ENCODE data around the gene LAPTM4A.

Gene LAPTM4A

DNA sequence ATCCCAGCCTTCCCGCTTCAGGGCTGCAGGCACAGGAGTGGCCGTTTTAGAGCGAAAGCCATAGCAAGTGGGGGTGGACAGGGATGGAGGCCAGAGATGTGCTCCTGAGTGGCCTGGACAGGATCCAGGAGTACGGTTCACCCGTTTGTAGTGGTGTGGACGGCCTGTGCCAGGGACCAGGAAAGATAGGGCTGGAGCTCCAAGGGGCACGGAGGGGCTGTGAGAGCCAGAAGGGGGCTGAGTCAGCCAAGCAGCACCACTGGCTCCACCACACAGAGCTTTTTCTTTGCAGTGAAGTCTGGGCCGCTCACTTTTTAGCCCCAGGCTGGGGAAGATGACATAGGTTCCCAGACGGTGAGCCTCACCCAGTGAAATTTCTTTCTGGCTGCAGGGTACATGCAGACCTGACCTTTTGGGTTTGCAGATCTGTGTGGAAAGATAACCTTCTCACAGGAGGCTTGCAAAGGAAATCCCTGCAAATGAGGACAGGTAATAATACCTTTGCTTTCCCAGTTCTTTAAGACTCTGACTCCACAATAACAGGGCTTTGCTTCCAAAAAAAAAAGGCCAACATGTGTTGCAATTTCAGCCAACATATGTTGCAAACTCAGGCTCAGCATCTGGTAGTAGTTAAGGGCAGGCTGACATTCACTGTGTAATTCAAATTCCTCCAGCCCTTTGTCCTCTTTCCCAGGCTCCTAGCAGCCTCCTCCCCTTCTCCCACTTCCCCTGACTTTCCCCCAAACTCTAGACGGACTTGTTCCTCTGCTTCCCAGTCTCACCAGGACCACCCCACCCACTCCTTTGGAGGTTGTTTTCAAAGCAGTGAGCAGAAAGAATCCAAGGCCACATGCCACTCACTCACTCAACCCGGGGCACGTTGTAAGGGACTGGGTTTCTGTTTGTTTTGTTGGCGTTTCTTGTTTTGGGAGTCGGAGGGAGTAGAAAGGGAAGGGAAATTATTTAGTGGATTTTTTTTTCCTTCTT, 20.3 kb upstream of the LAPTM4A start:
- no peak for DNase-seq
- peaks cover 15 to 27% of the 10 kb centered on the region in 2 donors for H3K27me3 Mint-ChIP-seq
- no peak overlapping the region for H3K27ac Mint-ChIP-seq
- no peaks in the 10 kb centered on the region for H3K36me3 Mint-ChIP-seq (ENCODE audit: insufficient read depth)
- no peaks in the 10 kb centered on the region for H3K9me3 Mint-ChIP-seq
- ATAC-seq (replicated peaks), result no peak
- no peak overlapping the region for H3K4me3 Mint-ChIP-seq
- no peaks in the 10 kb centered on the region for H3K4me1 Mint-ChIP-seq (ENCODE audit: low read depth in 2 of 2)

DNA sequence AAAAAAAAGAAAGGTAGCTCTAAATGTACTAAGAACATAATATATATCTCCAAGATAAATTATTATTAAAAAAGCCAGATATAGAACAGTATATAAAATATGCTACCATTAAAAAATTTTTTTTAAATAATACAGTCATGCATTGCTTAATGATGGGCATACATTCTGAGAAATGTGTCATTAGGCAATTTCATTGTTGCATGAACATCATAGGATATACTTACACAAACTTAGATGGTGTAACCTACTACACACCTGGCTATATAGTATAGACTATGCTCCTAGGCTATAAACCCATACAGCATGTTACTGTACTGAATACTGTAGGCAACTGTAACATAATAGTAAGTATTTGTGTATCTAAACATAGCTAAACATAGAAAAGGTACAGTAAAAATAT, 18.3 kb upstream of the LAPTM4A start:
- Mint-ChIP-seq H3K4me3 (no peak overlapping the region), H3K4me1 (ENCODE audit: low read depth in 2 of 2) (no peaks in the 10 kb centered on the region), H3K36me3 (ENCODE audit: insufficient read depth) (no peaks in the 10 kb centered on the region), H3K9me3 (no peaks in the 10 kb centered on the region), H3K27me3 (peaks cover 14% of the 10 kb centered on the region in 2 donors), H3K27ac (no peak overlapping the region)
- no peak for DNase-seq
- ATAC-seq (replicated peaks), result no peak

DNA sequence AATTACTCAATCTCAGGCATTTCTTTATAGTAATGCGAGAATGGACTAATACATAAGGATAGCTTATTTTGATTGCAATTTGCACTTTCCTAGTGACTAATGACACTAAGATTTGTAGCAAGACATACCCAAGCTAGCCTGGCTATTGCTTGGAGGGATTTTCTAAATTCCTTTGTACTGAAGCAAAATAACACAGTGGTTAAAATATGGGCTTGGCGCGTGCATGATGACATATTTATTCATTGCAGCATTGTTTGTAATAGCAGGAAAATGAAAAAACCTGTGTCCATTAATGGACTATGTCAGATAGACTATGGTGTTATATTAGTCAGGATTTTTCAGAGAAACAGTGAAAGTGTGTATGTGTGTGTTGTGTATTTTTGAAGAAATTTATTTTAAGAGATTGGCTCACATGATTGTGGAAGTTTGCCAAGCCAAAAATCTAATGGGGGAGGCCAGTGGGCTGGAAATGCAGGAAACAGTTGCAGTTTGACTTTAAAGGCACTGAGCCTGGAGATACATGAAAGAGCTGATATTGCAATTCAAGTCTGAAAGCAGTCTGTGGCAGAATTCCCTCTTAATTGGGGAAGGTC, 16.7 kb upstream of the LAPTM4A start:
- H3K36me3 Mint-ChIP-seq (ENCODE audit: insufficient read depth), result no peaks in the 10 kb centered on the region
- DNase-seq (no peak), ATAC-seq (replicated peaks) (no peak)
- no peaks in the 10 kb centered on the region for H3K4me1 Mint-ChIP-seq (ENCODE audit: low read depth in 2 of 2)
- H3K4me3 Mint-ChIP-seq, result no peak overlapping the region
- peaks cover 8 to 14% of the 10 kb centered on the region in 2 donors for H3K27me3 Mint-ChIP-seq
- H3K27ac Mint-ChIP-seq, result no peak overlapping the region
- no peaks in the 10 kb centered on the region for H3K9me3 Mint-ChIP-seq

DNA sequence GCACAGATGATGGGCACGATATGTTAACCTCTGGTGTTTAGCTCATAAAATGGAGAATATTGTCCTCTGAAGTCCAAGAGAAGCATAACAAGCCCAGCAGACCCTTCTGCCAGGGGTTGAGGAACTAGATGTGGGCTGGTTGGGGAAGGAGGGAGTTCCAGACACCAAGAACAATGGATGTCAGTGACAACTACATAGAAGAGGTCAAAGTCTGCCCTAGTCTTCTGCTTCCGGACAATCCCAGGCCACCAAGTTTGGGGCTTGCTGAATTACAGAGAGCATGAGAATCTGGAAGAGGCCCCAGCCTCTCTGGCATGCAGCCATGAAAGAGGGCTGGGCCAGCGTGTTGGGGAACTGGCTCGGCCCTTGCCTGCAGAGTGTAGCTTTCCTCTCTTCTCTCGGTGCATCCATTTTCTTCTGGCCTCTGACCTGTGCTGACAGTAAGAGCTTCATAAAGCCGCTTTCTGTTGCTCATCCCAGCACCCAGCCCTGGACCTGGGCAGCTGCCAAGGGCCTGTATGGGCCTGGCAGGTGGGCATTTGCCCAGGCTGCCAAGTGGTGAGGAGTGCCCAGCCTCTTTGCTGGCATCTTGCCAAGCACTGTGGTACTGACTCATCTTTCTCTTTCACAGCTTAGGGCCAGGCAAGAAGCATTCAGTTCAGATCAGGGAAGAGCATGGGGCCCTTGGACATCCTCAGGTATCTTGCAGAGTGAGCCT, 14.6 kb upstream of the LAPTM4A start:
- Mint-ChIP-seq H3K36me3 (ENCODE audit: insufficient read depth) (no peaks in the 10 kb centered on the region), H3K27me3 (peaks cover 0 to 14% of the 10 kb centered on the region in 2 donors), H3K4me3 (no peak overlapping the region), H3K9me3 (no peaks in the 10 kb centered on the region), H3K27ac (no peak overlapping the region), H3K4me1 (ENCODE audit: low read depth in 2 of 2) (no peaks in the 10 kb centered on the region)
- no peak for ATAC-seq (replicated peaks)
- no peak for DNase-seq

DNA sequence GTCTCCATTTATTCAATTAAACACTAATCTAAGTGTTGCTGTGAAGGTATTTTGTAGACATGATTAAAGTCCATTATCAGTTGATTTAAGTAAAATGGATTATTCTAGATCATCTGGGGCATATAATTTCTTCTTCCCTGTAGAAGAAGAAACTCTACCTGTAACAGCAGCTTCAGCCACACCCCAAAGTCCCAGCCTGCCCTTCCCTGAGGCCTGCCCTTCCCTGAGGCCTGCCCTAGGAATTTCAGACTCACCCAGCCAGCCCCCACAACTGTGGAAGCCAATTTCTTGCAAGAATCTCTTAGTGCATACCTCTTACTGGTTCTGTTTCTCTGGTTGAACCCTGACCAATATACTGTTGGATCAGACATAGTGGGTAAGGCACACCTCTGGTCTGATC, 13.4 kb upstream of the LAPTM4A start:
- peaks cover 0 to 14% of the 10 kb centered on the region in 2 donors for H3K27me3 Mint-ChIP-seq
- H3K36me3 Mint-ChIP-seq (ENCODE audit: insufficient read depth), result no peaks in the 10 kb centered on the region
- H3K4me1 Mint-ChIP-seq (ENCODE audit: low read depth in 2 of 2), result no peaks in the 10 kb centered on the region
- ATAC-seq (replicated peaks) (no peak), DNase-seq (no peak)
- peak overlapping the region in 1 of 2 donors; percentile 38 for H3K27ac Mint-ChIP-seq
- H3K9me3 Mint-ChIP-seq, result no peaks in the 10 kb centered on the region
- H3K4me3 Mint-ChIP-seq, result no peak overlapping the region

DNA sequence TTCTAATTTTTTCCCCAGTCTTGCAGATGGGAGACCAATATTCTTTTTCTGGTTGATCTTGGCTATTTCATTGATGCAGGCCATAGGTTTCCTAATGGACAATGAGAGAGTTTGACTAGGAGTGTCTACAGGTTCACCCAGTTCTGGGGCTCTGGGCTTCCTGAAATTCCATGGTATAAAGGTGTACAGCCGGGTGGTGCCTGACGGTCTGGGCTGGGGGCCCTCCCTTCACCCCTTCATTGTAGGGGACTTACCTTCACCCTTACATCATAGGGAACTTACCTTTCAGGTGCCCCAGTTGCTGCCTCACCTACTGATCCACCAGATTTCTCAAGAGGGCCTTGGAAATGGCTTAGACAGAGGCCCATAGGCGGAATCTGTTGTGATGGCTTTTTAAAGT, 13.0 kb upstream of the LAPTM4A start:
- ATAC-seq (replicated peaks) (no peak), DNase-seq (no peak)
- H3K36me3 Mint-ChIP-seq (ENCODE audit: insufficient read depth), result no peaks in the 10 kb centered on the region
- H3K4me3 Mint-ChIP-seq, result no peak overlapping the region
- H3K9me3 Mint-ChIP-seq, result no peaks in the 10 kb centered on the region
- no peaks in the 10 kb centered on the region for H3K4me1 Mint-ChIP-seq (ENCODE audit: low read depth in 2 of 2)
- H3K27me3 Mint-ChIP-seq, result peaks cover 0 to 14% of the 10 kb centered on the region in 2 donors
- H3K27ac Mint-ChIP-seq, result peak overlapping the region in 1 of 2 donors; percentile 38

DNA sequence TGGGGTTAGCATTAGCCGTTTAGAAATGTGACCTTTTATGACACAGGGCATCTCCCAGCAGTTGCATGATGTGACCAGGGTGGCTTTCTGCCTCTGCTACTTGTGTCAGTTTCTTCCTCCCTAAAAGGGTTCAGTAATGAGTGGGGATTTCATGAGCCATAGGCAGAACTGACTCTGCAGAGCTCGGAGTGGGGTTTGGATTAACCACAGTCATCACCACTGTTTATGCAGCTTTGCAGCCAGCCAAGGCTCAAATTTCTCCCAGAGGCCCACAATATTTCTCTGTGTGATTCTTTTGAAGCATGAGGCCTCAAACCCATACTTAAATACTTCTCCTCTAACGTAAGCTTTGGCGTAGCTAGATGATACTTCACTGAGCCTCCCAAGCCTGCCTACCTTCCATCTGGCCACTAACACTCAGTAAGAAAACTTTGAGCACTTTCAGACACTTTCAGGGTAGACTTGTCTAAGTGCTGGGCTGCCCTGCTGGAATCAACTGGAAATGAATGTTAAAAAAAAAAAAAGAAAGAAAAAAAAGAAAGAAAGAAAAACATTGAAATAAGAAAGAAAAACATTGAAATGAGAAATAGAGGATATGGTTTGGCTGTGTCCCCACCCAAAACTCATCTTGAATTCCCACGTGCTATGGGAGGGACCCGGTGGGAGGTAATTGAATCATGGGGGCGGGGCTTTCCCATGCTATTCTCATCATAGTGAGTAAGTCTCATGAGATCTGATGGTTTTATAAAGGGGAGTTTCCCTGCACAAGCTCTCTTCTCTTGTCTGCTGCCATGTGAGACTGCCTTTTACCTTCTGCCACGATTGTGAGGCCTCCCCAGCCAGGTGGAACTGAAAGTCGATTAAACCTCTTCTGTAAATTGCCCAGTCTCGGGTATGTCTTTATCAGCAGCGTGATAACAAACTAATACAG, 11.5 kb upstream of the LAPTM4A start:
- Mint-ChIP-seq H3K27me3 (peaks cover 0 to 15% of the 10 kb centered on the region in 2 donors), H3K4me3 (no peak overlapping the region)

DNA sequence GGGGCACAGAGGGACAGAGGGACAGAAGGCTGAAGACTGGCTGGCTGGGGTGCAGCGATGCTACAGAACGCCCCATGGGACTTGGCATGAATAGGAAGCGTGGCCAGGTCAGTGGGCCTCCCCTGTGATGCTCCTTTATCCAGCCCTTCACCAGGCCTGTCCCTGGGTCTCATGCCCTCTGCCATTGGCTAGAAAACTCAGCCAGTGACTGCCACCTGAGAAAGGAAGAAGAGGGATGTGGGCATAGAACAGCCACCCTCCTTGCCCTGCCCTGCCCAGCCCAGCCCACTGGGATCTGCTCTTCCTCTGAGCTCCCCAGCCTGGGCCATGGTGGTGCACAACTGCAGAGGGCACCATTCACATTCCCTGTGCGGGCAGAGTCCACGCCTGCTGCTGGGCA, 10.5 kb upstream of the LAPTM4A start:
- peaks cover 3 to 25% of the 10 kb centered on the region in 2 donors for H3K27me3 Mint-ChIP-seq
- no peaks in the 10 kb centered on the region for H3K4me1 Mint-ChIP-seq (ENCODE audit: low read depth in 2 of 2)
- ATAC-seq (replicated peaks) (no peak), DNase-seq (no peak)
- no peaks in the 10 kb centered on the region for H3K36me3 Mint-ChIP-seq (ENCODE audit: insufficient read depth)
- no peak overlapping the region for H3K27ac Mint-ChIP-seq
- no peaks in the 10 kb centered on the region for H3K9me3 Mint-ChIP-seq
- no peak overlapping the region for H3K4me3 Mint-ChIP-seq

More for the DNA sequence above, 11.5 kb upstream of the LAPTM4A start:
- DNase-seq (no peak), ATAC-seq (replicated peaks) (no peak)
- H3K4me1 Mint-ChIP-seq (ENCODE audit: low read depth in 2 of 2), result no peaks in the 10 kb centered on the region
- no peak overlapping the region for H3K27ac Mint-ChIP-seq
- no peaks in the 10 kb centered on the region for H3K36me3 Mint-ChIP-seq (ENCODE audit: insufficient read depth)
- H3K9me3 Mint-ChIP-seq, result no peaks in the 10 kb centered on the region

DNA sequence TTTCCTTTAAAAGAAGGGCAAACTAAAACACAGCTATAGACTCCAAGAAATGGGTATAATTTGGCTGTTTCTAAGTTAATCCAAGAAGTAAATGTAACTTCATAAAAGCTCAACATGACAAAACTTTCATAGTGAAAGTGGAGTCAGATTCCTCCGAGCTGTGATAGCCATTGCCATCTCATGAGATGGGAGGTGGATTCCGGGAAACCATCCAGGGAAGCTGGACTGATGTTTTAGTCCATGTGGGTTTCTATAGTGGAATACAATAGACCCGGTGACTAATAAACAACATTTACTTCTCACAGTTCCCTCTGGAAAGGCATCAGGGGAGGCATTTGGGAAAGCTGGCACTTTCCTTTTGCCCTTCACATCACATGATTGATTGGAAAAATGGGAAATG, 10.0 kb upstream of the LAPTM4A start:
- H3K4me1 Mint-ChIP-seq (ENCODE audit: low read depth in 2 of 2), result no peaks in the 10 kb centered on the region
- ATAC-seq (replicated peaks) (no peak), DNase-seq (no peak)
- H3K9me3 Mint-ChIP-seq, result no peaks in the 10 kb centered on the region
- H3K27ac Mint-ChIP-seq, result no peak overlapping the region
- H3K4me3 Mint-ChIP-seq, result no peak overlapping the region
- H3K36me3 Mint-ChIP-seq (ENCODE audit: insufficient read depth), result no peaks in the 10 kb centered on the region
- H3K27me3 Mint-ChIP-seq, result peaks cover 8 to 29% of the 10 kb centered on the region in 2 donors

DNA sequence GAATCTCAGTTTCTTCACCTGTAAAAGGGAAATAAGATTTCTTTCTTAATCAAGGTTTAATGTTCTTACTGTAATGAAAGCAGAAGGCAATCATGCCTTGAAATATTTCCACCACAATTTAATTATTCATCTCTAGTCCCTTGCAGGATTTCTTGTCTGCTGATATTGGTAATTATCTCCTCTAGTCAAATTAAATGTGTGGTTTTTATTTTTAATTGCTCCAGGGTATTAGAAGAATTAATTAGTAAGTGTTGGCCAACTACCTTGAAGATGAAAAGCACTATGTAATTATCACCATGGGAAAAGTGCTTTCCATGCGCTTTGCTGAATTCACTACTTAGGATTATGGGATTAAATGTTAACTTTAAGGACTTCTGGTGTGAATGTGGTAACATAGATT, 8.7 kb upstream of the LAPTM4A start:
- Mint-ChIP-seq H3K27ac (no peak overlapping the region), H3K27me3 (peaks cover 19 to 36% of the 10 kb centered on the region in 2 donors), H3K4me1 (ENCODE audit: low read depth in 2 of 2) (no peaks in the 10 kb centered on the region), H3K36me3 (ENCODE audit: insufficient read depth) (no peaks in the 10 kb centered on the region), H3K9me3 (no peaks in the 10 kb centered on the region), H3K4me3 (no peak overlapping the region)
- DNase-seq, result no peak
- ATAC-seq (replicated peaks), result no peak

DNA sequence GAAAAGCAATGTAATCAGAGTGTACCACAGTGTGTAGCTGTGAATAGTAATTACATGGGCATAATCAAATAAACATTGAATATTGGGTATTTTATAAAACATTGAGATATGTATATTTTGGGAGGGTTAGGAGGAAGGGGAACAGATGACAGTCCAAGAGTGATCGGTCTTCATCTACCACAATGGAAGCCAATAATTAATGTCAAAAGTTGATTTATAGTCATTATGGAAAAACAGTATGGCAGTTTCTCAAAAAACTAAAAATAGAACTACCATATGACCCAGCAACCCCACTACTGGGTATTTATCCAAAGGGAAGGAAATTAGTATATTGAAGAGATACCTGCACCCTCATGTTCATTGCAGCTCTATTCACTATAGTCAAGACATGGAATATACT, 5.8 kb upstream of the LAPTM4A start:
- H3K9me3 Mint-ChIP-seq, result no peaks in the 10 kb centered on the region
- peaks cover 28 to 37% of the 10 kb centered on the region in 2 donors for H3K27me3 Mint-ChIP-seq
- no peak for ATAC-seq (replicated peaks)
- DNase-seq, result no peak
- H3K4me3 Mint-ChIP-seq, result no peak overlapping the region
- H3K27ac Mint-ChIP-seq, result no peak overlapping the region
- H3K36me3 Mint-ChIP-seq (ENCODE audit: insufficient read depth), result no peaks in the 10 kb centered on the region
- no peaks in the 10 kb centered on the region for H3K4me1 Mint-ChIP-seq (ENCODE audit: low read depth in 2 of 2)

DNA sequence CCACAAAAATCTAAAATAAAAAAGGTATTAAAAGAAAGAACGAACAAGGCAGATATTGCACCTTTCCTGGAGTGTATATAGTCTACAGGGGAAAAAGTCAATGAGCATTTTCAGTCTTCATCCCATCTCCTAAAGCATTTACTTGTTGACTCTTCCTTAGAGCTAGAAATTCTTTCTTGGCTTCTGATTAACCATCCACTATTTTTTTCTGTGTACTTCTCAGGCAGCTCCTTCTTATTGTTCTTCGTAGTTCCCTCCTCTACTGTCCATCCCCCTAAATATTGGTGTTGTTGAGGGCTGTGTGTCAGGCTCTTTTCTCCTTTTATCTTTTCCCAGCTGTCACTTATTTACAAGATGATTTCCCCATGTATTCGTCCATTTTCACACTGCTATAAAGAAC, 3.5 kb upstream of the LAPTM4A start:
- no peaks in the 10 kb centered on the region for H3K9me3 Mint-ChIP-seq
- ATAC-seq (replicated peaks) (no peak), DNase-seq (no peak)
- H3K4me3 Mint-ChIP-seq, result no peak overlapping the region
- H3K4me1 Mint-ChIP-seq (ENCODE audit: low read depth in 2 of 2), result peaks cover 0 to 10% of the 10 kb centered on the region in 2 donors
- no peak overlapping the region for H3K27ac Mint-ChIP-seq
- no peaks in the 10 kb centered on the region for H3K36me3 Mint-ChIP-seq (ENCODE audit: insufficient read depth)
- peaks cover 28 to 37% of the 10 kb centered on the region in 2 donors for H3K27me3 Mint-ChIP-seq

DNA sequence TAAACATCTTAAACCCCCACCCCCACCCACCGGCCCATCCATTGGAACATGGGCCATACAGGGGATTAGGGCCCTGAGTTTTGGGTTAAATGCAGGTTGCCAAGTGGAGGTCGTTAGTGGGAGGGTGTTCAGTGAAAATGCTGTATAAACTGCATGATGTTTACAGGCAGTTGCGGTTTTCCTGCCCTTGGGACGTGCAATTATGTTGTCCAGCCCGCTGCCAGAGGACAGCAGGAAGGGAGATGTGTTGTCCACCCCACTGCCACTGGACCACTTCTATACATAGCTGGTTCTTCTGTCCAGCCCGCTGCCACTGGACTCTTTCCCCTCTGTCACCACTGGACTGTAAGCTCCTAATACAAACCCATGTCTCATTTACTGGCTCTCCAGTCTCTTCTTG, 2.7 kb upstream of the LAPTM4A start:
- H3K4me3 Mint-ChIP-seq, result no peak overlapping the region
- DNase-seq (no peak), ATAC-seq (replicated peaks) (no peak)
- peaks cover 0 to 18% of the 10 kb centered on the region in 2 donors for H3K4me1 Mint-ChIP-seq (ENCODE audit: low read depth in 2 of 2)
- peaks cover 28 to 37% of the 10 kb centered on the region in 2 donors for H3K27me3 Mint-ChIP-seq
- no peaks in the 10 kb centered on the region for H3K9me3 Mint-ChIP-seq
- no peaks in the 10 kb centered on the region for H3K36me3 Mint-ChIP-seq (ENCODE audit: insufficient read depth)
- no peak overlapping the region for H3K27ac Mint-ChIP-seq
